Activated CD4-positive, CD25-positive, alpha-beta regulatory T cell (primary cell): ENCODE data around the gene HDAC9.

Experiments
- DNase-seq, 4 experiments: peaks; one replicate each; lab custom pipeline; 2025; lab: John Stamatoyannopoulos, UW

HDAC9 gene

GRCh38 chr7:18526368-18526878 is 30.9 kb downstream of the HDAC9 start:
- no peak for DNase-seq

GRCh38 chr7:18529239-18529638 is 33.7 kb downstream of the HDAC9 start:
- DNase-seq = no peak

- DNase-seq = no peak
Observed at GRCh38 chr7:18530224-18531179, 35.0 kb downstream of the HDAC9 start.

- no peak for DNase-seq
Observed at GRCh38 chr7:18531539-18531938, 36.0 kb downstream of the HDAC9 start.

GRCh38 chr7:18532813-18533212 is 37.3 kb downstream of the HDAC9 start:
- no peak for DNase-seq

- no peak for DNase-seq
Observed at GRCh38 chr7:18534481-18534880, 38.9 kb downstream of the HDAC9 start.

- DNase-seq = no peak
Observed at GRCh38 chr7:18535810-18536415, 40.4 kb downstream of the HDAC9 start.

GRCh38 chr7:18536486-18536885 is 40.9 kb downstream of the HDAC9 start:
- DNase-seq = no peak

- no peak for DNase-seq
Observed at GRCh38 chr7:18538554-18539250, 43.2 kb downstream of the HDAC9 start.

- no peak for DNase-seq
Observed at GRCh38 chr7:18540396-18540795, 44.8 kb downstream of the HDAC9 start.

- DNase-seq = no peak
Observed at GRCh38 chr7:18541181-18541870, 45.8 kb downstream of the HDAC9 start.

- no peak for DNase-seq
Observed at GRCh38 chr7:18541871-18542212, 46.3 kb downstream of the HDAC9 start.

GRCh38 chr7:18546576-18546975 is 51.0 kb downstream of the HDAC9 start:
- DNase-seq = no peak

- DNase-seq = no peak
Observed at GRCh38 chr7:18547509-18548187, 52.1 kb downstream of the HDAC9 start.

GRCh38 chr7:18548534-18548933 is 53.0 kb downstream of the HDAC9 start:
- DNase-seq = no peak

- DNase-seq = no peak
Observed at GRCh38 chr7:18550574-18550973, 55.0 kb downstream of the HDAC9 start.

GRCh38 chr7:18552316-18552916 is 56.9 kb downstream of the HDAC9 start:
- DNase-seq = no peak

GRCh38 chr7:18552943-18553604 is 57.5 kb downstream of the HDAC9 start:
- no peak for DNase-seq

- DNase-seq = no peak
Observed at GRCh38 chr7:18553605-18554003, 58.1 kb downstream of the HDAC9 start.

- DNase-seq = no peak
Observed at GRCh38 chr7:18555120-18555519, 59.6 kb downstream of the HDAC9 start.

- DNase-seq = no peak
Observed at GRCh38 chr7:18555968-18556367, 60.4 kb downstream of the HDAC9 start.
